ENCODE data around the gene GRAP2. TPM values are rescaled to one million over a fixed set of nuclear protein-coding genes. Genes with fewer than 3 reads are reported as not detected.

Gene GRAP2
- total RNA-seq, 1 experiment from 2014 or later, result not detected

DNA sequence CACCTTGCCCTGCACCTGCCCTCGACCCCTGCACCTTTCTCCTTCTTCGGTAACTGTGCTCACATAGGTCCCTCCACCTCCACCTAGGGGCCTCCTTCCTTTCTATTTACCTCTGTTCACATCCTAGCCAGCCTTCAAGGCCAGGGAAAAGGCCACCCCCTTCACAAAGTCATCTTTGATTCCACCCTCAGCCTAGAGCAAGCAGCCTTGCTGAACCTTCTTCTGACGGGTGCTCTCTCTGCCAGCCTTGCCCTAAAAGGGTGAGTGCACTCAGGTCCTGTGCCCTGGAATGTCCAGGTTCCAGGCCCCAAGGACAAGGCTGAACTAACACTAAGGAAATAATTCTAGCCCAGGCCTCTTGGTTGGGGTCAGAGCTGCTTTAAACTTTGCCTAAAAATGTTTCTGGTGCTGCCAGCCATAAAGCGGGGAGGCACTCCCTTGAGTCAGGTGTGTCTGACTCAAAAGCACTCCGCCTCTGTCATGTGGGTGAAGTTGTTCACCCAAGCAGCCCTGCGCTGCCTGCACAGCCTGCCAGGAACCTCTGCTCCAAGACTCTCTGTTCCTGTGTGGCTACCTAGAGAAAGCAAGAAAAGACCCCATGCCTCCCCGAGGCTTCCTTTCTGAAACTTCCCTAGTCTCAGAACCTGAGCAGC is 84.6 kb downstream of the GRAP2 start:
- no peak overlapping the region for H3K9ac ChIP-seq (ENCODE audit: low read length)
- BruUV-seq (replicated peaks), result no TSS peak
- no peaks in the 10 kb centered on the region for H3F3A ChIP-seq (ENCODE audit: low read length, unreplicated experiment)
- no peak for TF ChIP-seq EZH2phosphoT487 (IDR thresholded peaks at IDR 0.05; ENCODE audit: borderline replicate concordance, low read length)
- TF ChIP-seq, protein P1, sequence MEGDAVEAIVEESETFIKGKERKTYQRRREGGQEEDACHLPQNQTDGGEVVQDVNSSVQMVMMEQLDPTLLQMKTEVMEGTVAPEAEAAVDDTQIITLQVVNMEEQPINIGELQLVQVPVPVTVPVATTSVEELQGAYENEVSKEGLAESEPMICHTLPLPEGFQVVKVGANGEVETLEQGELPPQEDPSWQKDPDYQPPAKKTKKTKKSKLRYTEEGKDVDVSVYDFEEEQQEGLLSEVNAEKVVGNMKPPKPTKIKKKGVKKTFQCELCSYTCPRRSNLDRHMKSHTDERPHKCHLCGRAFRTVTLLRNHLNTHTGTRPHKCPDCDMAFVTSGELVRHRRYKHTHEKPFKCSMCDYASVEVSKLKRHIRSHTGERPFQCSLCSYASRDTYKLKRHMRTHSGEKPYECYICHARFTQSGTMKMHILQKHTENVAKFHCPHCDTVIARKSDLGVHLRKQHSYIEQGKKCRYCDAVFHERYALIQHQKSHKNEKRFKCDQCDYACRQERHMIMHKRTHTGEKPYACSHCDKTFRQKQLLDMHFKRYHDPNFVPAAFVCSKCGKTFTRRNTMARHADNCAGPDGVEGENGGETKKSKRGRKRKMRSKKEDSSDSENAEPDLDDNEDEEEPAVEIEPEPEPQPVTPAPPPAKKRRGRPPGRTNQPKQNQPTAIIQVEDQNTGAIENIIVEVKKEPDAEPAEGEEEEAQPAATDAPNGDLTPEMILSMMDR (conservative IDR thresholded peaks at IDR 0.05; ENCODE audit: low read depth, low read length), result no peak
- TF ChIP-seq EZH2 (IDR thresholded peaks at IDR 0.05; ENCODE audit: low read length, unreplicated experiment), result no peak
- H3K27me3 ChIP-seq (ENCODE audit: low read length), result no peaks in the 10 kb centered on the region
- intact Hi-C loops (cut with micrococcal nuclease), result no loop called here
- no peaks in the 10 kb centered on the region for H4K20me1 ChIP-seq (ENCODE audit: low read length)
- no peaks in the 10 kb centered on the region for H3K4me1 ChIP-seq (ENCODE audit: insufficient read depth, low read length)
- H3K4me3 ChIP-seq (ENCODE audit: low read length), result no peak overlapping the region
- H3K4me2 ChIP-seq (ENCODE audit: low read length), result no peak overlapping the region
- H3K79me2 ChIP-seq (ENCODE audit: low read length), result no peaks in the 10 kb centered on the region
- ChIA-PET CTCF (no interaction called here), POLR2A (ENCODE audit: unreplicated experiment) (no interaction called here)
- no peak overlapping the region for H2AFZ ChIP-seq (ENCODE audit: low read length)
- H3K9me2 ChIP-seq (replicated peaks; ENCODE audit: low read length), result no peaks in the 10 kb centered on the region
- H3K27ac ChIP-seq (ENCODE audit: low read length), result no peak overlapping the region
- DNase-seq (no peak), ATAC-seq (peak; percentile 50; the same call in 1 of the 2 replicates)
- H3K36me3 ChIP-seq (ENCODE audit: low read depth, low read length), result no peaks in the 10 kb centered on the region
- no peaks in the 10 kb centered on the region for H3K9me3 ChIP-seq (ENCODE audit: low read length)

DNA sequence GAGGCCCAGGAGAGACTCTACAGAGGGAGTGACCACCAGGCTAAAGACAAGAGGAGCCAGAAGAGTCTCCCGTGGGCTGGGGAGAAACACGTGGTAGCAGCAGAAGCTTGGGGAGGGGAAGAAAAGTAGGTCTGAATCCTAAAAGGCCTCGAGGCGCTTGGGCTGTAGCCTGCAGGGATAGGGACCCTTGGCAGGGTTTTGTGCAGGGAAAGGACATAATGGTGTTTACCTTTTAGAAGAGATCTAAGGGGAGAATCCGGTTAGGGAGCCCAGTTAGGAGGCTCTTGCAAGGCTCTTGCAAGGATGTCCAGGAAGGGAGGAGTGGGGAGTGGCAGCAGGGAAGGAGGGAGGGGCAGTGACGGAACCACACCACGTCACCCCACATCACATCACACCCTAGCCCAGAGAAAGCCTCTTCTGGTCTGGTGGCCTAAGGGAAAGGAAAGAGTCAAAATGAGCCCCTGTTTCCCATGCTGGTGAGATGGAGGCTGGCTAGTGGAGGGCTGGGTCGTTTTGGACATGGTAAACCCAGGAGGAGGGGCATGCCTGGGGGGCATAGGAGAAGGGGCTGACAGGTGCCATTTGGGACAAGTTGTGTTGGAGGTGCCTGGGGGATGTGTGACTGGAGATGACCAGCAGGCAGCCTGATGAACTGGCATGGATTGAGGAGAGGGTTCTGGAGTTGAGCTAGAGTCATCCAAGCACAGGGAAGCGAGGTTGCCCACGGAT is 87.7 kb downstream of the GRAP2 start:
- H4K20me1 ChIP-seq (ENCODE audit: low read length), result no peaks in the 10 kb centered on the region
- H2AFZ ChIP-seq (ENCODE audit: low read length), result no peak overlapping the region
- no peaks in the 10 kb centered on the region for H3K9me2 ChIP-seq (replicated peaks; ENCODE audit: low read length)
- POLR2A ChIA-PET (ENCODE audit: unreplicated experiment), result no interaction called here
- no TSS peak for BruUV-seq (replicated peaks)
- H3K36me3 ChIP-seq (ENCODE audit: low read depth, low read length), result no peaks in the 10 kb centered on the region
- H3K9ac ChIP-seq (ENCODE audit: low read length), result no peak overlapping the region
- CTCF ChIA-PET, result no interaction called here
- no peak overlapping the region for H3K4me2 ChIP-seq (ENCODE audit: low read length)
- TF ChIP-seq EZH2 (IDR thresholded peaks at IDR 0.05; ENCODE audit: low read length, unreplicated experiment) (no peak), EZH2phosphoT487 (IDR thresholded peaks at IDR 0.05; ENCODE audit: borderline replicate concordance, low read length) (no peak)
- TF ChIP-seq, protein P1 (conservative IDR thresholded peaks at IDR 0.05; ENCODE audit: low read depth, low read length), result no peak
- ATAC-seq (no peak), DNase-seq (no peak)
- H3K4me1 ChIP-seq (ENCODE audit: insufficient read depth, low read length), result no peaks in the 10 kb centered on the region
- H3K79me2 ChIP-seq (ENCODE audit: low read length), result no peaks in the 10 kb centered on the region
- intact Hi-C loops (cut with micrococcal nuclease), result no loop called here
- no peaks in the 10 kb centered on the region for H3F3A ChIP-seq (ENCODE audit: low read length, unreplicated experiment)
- no peaks in the 10 kb centered on the region for H3K27me3 ChIP-seq (ENCODE audit: low read length)
- H3K9me3 ChIP-seq (ENCODE audit: low read length), result no peaks in the 10 kb centered on the region
- no peak overlapping the region for H3K4me3 ChIP-seq (ENCODE audit: low read length)
- H3K27ac ChIP-seq (ENCODE audit: low read length), result no peak overlapping the region

DNA sequence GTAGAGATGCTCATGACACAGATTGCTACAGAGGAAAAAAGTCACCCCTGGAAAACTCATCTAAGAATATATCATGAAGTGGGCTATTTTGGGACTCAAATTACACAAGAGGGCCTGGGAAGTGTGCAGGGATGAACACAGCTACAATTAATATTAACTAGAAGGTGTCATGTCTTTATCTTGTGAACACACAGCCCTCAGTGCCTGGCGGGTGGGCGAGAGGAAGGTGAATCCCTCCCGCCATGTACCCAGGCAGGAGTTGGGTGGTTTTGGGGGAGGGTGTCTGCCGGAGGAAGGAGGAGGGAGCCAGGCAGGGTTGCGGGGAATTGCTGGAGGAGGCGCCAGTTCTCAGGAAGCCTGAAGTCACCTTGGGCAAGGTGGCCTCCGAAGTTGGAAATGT is 88.7 kb downstream of the GRAP2 start:
- Histone ChIP-seq H2AFZ (ENCODE audit: low read length) (no peak overlapping the region), H3K27me3 (ENCODE audit: low read length) (no peaks in the 10 kb centered on the region), H3K9me3 (ENCODE audit: low read length) (no peaks in the 10 kb centered on the region), H3F3A (ENCODE audit: low read length, unreplicated experiment) (no peaks in the 10 kb centered on the region), H4K20me1 (ENCODE audit: low read length) (no peaks in the 10 kb centered on the region), H3K9me2 (replicated peaks; ENCODE audit: low read length) (no peaks in the 10 kb centered on the region), H3K9ac (ENCODE audit: low read length) (no peak overlapping the region), H3K4me2 (ENCODE audit: low read length) (no peak overlapping the region), H3K27ac (ENCODE audit: low read length) (no peak overlapping the region), H3K4me1 (ENCODE audit: insufficient read depth, low read length) (no peaks in the 10 kb centered on the region), H3K79me2 (ENCODE audit: low read length) (no peaks in the 10 kb centered on the region), H3K36me3 (ENCODE audit: low read depth, low read length) (no peaks in the 10 kb centered on the region), H3K4me3 (ENCODE audit: low read length) (no peak overlapping the region)
- CTCF ChIA-PET, result no interaction called here
- no TSS peak for BruUV-seq (replicated peaks)
- ATAC-seq (no peak), DNase-seq (no peak)
- TF ChIP-seq, protein P1 (conservative IDR thresholded peaks at IDR 0.05; ENCODE audit: low read depth, low read length), result no peak
- TF ChIP-seq EZH2phosphoT487 (IDR thresholded peaks at IDR 0.05; ENCODE audit: borderline replicate concordance, low read length), result no peak
- TF ChIP-seq EZH2 (IDR thresholded peaks at IDR 0.05; ENCODE audit: low read length, unreplicated experiment), result no peak
- POLR2A ChIA-PET (ENCODE audit: unreplicated experiment), result no interaction called here
- intact Hi-C loops (cut with micrococcal nuclease), result no loop called here

Data from PC-3 (cell line).